ENCODE data around the gene WDR33.
"Not testable (repeated sequence)": the region's sequence is repeated elsewhere in the genome, so short reads cannot be mapped to it uniquely, and the experiment has no call there.

Gene WDR33

DNA sequence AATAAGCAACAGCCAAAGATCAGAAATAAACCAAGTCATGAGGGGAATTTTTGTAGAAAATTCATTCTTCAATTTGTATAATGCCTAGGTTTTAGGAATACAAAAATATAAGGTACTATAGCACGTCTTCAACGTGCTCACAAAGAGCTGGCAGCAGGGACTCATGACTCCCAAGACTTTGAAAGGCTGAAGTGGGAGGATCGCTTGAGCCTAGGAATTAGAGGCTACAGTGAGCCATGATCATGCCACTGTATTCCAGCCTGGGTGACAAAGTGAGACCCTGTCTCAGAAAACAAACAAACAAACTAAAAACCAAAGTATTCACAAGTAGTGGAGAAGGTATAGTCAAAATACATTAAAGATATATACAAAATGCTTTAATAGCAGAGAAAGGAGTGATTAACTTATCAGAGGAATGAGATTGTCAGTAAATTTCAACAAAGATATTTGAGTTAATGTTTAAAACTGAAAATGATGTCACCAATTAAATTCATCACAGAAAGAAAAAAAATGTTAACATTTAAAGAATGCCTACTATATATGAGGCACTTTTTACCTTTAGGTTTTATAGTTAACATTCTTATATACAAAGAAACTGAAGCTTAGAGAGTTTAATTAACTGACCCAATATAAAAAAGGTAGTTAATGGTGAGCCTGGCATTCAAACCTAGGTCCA lies 3.2 kb downstream of the WDR33 start:
- DNase-seq = no peak

DNA sequence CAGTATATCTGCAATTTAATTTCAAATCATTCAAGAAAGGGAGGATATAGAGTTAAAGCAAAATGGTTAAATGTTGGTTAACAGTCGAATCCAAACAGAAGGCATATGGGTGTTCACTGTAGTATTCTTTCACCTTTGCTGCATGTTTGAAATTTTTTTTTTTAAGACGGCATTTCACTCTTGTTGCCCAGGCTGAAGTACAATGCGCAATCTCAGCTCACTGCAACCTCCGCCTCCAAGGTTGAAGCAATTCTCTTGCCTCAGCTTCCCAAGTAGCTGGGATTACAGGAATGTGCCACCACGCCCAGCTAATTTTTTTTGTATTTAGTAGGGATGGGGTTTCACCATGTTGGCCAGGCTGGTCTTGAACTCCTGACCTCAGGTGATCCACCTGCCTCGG lies 4.1 kb downstream of the WDR33 start:
- DNase-seq = not testable (repeated sequence)

DNA sequence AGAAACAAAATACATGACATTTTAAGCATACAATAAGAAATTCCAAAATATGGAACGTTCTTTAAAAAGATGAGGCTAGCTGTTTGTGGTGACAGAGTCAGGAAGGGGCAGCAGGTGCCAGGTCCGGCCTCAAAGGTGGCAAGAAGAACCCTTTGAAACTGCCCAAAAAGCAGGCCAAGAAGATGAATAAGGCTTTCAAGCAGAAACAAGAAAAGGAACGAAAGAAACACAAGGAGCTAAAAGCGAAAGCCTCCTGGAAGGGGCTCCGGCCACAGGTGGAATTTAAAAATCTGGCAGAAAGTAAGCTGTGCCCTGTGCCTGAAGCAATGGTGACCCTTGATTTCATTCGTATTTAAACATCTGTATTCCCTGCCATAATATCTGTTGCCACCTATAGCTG lies 5.5 kb downstream of the WDR33 start:
- DNase-seq = no peak

DNA sequence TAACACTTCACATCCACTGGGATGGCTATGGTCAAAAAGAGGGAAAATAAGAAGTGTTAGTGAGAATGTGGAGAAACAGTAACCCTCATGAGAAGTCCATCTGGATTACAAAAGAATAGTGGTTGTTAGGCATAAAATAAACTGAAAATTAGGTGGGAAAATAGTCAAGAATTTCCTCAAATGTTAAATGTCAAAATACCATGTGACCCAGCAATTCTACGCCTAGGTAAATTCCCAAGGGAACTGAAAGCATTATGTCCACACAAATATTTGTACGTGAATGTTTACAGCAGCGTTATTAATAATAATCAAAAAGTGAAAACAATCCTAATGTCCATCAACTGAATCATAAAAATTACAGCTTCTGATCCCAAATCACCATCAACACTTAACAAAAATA lies 11.0 kb downstream of the WDR33 start:
- no peak for DNase-seq

DNA sequence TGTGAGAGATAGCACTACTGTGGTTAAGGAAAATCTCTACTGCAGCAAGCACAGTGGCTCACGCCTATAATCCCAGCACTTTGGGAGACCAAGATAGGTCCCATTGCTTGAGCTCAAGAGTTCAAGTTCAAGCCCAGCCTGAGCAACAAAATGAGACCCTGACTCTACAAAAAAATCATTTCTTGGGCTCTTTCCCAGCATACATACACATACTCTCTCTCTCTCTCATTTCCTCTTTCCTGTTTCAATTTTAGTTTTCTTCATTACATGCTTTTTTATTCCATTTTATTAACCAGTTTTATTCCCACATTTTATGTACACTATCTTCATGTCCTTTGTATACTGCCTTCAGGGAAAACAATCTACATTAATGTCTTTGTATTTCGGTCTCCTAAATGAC lies 14.6 kb downstream of the WDR33 start:
- no peak for DNase-seq

DNA sequence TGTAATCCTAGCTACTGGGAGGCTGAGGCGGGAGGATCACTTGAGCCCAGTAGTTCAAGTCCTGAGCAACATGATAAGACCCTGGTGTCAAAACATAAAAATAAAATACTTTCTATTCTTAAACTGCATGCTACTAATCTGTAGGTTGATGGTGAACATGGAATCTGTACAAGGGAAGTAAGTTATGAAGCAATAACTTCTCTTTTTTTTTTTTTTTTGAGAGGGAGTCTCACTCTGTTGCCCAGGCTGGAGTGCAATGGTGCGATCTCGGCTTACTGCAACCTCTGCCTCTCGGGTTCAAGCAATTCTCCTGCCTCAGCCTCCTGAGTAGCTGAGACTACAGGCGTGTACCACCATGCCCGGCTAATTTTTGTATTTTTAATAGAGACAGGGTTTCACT lies 16.1 kb downstream of the WDR33 start:
- not testable (repeated sequence) for DNase-seq

DNA sequence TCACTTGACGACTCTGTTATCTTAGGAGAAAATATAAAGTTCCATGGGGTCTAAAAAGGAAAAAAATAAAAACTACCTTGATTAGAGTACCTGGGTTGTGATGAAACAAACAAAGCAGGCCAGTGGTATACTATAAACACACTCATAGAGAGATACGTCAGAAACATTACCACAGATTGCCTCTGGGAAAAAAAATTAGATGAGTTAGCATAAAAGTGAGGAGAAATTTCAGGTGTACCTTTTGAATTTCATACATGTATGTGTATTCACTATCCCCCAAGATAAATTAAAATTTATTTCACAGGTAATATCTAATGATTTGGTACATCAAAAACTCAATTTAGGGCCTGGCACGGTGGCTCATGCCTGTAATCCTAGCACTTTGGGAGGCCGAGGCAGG lies 18.2 kb downstream of the WDR33 start:
- no peak for DNase-seq

DNA sequence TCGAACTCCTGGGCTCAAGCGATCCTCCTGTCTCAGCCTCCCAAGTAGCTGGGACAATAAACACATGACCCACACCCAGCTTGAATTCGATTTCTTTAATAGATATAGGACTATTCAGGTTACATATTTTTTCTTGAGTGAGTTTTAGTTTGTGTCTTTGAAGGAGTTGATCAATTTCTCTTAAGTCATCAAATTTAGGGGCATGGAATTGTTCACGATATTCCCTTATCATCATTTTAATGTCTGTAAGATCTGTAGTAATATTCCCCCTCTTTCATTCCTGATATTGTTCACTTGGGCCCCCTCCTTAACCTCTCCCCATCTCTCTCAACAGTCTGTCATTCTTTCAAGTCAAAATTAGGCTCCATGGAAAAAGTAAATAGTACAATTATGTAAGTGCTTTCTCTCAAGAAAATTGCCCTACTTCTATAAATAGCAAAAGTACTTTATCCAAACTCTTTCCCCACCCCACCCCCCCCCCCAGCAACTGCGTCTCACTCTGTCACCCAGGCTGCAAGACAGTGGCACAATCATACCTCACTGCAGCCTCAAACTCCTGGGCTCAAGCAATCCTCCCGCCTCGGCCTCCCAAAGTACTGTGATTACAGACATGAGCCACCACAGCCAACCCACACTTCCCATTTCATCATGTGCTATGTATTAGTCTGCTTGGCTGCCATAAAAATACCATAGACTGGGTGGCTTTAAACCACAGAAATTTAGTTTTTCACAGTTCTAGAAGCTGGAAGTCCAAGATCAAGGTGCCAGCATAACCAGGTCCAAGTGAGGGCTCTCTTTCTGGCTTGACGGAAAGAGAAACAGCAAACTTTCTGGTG lies 20.1 kb downstream of the WDR33 start:
- DNase-seq = no peak

DNA sequence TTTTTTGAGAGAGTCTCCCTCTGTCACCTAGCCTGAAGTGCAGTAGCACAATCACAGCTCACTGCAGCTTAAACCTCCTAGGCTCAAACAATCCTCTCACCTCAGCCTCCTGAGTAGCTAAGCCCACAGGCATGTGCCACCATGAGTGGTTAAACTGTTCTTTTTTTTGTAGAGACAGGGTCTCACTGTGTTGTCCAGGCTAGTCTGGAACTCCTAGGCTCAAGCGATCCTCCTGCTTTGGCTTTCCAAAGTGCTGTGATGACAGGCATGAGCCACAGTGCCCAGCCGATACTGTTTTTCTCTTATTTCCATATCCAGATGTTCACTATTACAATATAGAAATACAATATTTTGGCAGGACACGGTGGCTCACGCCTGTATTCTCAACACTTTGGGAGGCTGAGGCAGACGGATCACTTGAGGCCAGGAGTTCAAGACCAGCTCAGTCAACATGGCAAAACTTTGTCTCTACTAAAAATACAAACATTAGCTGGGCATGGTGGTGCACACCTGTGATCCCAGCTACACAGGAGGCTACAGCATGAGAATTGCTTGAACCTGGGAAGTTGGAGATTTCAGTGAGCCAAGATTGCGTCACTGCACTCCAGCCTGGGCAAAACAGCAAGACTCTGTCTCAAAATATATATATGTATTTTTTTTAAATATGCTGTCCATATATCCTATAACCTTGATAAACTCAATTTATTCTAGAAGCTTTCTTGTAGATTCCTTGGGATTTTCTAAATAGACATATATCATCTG lies 24.7 kb downstream of the WDR33 start:
- no peak for DNase-seq

DNA sequence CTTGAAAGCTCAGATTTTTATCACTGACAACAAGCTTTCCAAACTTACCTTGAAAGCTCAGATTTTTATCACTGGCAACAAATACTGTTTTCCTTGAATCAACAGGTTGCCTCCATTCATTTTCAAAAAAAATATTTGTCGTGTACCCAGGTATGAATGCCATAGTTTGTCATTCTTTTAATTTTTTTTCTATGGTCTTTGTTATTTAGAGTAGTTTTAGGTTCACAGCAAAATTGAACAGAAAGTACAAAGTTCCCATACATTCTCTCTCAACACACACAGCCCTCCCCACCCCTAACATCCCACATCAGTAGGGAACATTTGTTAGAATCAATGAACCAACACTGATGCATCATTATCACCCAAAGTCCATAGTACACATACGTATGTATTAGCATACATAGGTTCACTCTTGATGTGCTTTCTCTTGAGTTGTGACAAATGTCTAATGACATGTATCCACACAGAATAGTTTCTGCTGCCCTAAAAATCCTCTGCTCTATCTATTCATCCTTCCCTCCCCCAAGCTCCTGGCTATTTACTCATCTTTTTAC lies 25.9 kb downstream of the WDR33 start:
- DNase-seq = no peak

DNA sequence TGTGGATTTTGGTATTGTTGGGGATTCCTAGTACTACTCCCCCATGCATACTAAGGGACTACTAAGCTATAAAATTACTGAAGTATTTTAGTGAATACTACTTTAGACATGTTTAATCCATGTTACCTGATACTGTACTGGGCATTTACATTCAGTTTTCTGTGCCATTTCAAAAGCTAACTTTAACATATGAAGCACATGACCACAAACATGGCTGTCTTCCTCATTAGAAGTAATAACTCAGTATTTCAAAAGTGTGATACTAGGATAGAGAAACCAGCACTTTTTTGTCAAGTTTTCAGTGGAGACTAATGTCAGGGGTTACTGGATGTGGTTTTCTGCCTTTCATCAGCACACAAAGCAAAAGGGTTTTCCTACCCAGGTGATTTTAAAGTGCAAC lies 27.9 kb downstream of the WDR33 start:
- DNase-seq = no peak

DNA sequence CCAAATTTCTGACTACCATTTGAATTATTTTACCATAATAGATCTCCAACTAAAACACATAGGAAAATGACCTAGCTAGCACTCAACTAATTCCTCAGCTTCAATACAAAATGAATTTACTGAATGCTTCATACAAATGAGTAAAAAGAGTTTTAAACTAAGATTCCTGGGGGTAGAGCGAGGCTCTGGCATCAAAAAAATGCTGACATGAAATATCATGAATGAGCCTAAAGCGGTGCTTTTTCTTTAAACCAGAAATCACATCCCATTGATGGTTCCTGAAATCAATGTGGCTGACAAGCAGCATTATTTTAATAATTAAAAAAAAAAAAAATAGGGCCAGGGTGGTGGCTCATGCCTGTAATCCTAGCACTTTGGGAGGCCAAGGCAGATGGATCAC lies 32.1 kb downstream of the WDR33 start:
- no peak for DNase-seq

DNA sequence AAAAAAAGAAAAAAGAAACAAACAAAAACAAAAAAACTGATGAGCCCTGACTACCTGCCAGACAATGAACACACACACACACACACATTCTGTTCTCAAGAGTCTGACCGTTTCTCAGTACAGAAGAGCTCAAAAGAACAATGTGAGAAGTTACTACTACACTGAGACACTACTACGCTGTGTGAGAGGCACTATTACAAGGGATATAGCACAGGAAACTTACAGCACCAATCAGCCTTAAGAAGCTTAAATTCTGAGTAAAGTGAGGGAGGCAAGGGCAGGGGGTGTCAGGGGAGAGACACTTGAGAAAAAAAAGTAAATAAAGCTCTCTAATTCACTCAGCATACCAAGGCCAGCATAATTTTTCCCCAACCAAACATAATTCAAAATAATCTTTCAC lies 32.5 kb downstream of the WDR33 start:
- no peak for DNase-seq

DNA sequence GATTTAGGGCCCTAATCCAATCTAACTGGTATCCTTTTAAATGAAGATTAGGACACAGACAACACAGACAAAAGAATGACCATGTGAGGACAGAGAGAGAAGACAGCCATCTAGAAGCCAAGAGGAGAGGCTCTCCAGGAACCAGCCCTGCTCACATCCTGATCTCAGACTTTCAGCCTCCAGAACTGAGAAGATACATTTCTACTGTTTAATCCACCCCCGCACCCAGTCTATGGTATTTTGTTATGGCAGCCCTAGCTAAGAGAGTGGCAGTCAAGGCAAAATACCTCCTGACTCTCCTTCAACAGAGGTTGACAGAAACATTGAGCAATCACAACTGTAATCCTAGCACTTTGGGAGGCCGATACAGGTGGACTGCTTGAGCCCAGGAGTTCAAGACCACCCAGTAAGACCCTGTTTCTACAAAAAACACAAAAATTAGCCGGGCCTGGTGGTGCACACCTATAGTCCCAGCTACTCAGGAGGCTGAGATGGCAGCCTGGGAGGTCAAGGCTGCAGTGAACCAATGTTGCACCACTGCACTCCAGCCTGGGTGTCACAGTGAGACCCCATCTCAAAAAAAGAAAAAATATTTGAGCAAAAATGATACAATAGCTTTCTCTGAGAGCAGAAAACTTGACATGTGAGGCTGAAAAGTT lies 34.7 kb downstream of the WDR33 start:
- DNase-seq = no peak

DNA sequence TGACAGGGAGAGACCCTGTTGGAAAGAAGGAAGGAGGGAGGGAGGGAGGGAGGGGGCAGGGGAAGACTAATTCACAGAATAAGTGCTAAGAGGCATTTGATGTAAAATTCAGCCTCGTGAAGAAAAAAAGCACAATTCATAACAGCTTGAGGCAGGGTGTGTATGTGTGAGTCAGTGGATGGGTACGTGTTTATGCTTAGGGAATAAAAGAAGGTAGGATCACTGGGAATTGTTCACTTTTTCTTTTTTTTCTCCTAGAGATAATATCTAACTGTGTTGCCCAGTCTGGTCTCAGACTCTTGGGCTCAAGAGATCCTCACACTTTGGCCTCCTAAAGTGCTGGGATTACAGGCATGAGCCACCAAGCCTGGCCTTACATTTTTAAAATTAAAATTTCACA lies 39.2 kb downstream of the WDR33 start:
- DNase-seq = no peak

DNA sequence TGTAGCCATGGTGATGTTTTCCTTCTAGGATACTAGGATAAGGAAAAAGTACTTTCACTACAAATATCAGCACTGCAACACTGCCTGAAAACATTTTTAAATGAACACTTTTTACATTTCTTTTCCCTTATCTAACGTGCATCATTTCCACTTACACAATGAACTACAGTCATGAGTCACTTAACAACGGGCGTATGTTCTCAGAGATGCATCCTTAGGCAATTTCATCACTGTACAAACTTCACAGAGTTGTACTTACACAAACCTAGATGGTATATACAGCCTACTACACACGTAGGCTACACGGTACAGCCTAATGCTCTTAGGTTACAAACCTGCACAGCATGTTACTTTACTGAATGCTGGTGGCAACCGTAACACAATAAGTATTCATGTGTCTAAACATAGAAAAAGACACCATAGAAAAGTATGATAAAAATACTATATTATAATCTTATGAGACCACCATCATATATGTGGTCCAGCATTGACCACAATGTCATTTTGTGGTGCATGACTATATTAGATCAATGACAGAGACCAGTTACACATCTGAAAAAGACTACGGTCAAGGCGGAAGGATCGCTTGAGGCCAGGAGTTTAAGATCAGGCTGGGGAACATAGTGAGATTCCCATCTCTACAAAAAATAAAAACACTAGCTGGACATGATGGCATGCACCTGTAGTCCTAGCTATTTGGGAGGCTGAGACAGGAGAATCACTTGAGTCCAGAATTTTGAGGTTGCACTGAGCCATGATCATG lies 39.8 kb downstream of the WDR33 start:
- DNase-seq = no peak

DNA sequence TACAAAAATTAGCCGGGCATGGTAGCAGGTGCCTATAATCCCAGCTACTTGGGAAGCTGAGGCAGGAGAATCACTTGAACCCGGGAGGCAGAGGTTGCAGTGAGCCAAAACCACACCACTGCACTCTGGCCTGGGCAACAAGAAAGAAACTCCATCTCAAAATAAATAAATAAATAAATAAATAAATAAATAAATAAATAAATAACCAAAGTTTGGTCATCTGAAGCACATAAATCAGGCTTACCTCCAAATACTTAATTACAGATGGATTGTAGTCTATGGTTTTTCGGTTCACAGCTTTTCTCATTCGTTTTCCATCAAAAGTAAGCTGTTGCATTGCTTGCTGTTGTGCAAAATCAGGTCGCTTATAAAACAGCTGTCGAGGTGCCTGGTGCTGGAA lies 40.4 kb downstream of the WDR33 start:
- not testable (repeated sequence) for DNase-seq

DNA sequence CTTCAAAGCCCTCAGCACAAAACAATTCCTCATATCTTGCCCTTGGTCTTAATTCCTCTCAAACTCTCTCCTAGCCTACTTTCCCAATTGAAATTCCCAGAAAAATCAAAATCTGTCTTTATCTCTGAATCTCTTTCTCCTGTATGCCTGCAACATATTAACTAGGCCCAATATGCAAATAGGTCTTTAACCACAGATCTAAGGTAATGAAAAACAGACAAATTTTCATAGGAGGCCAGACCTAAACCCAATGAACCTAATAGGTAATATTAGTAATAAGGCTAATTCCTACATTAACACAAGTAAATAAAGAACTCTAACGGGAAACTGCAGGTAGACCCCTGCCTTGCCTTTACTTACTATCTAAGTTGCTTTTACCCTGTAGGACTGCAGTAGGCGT lies 41.4 kb downstream of the WDR33 start:
- no peak for DNase-seq

DNA sequence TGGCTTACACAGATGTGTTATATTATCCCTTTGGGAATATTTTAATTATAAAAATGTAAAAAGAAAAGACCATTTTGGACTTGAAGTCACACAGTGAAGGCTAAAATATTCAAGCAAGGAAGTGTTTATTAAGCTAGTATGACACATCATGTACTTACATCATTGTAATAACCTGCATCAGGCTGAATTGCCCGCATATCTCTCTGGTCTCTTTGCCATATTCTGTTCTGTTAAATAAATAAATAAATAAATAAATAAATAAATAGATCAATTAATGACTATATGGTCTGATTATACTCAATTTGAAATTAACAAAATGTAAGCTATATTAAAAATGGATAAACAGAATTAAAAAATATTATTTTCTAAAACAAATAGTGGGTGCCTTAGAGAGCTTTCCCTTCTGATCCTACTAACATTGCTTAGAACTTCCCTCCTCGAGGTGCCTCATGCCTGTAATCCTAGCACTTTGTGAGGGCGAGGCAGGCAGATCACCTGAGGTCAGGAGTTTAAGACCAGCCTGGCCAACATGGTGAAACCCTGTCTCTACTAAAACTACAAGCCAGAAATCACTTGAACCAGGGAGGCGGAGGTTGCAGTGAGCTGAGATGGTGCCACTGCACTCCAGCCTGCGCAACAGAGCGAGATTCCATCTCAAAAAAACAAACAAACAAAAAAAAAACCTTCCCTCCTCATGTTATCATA lies 42.0 kb downstream of the WDR33 start:
- no peak for DNase-seq

DNA sequence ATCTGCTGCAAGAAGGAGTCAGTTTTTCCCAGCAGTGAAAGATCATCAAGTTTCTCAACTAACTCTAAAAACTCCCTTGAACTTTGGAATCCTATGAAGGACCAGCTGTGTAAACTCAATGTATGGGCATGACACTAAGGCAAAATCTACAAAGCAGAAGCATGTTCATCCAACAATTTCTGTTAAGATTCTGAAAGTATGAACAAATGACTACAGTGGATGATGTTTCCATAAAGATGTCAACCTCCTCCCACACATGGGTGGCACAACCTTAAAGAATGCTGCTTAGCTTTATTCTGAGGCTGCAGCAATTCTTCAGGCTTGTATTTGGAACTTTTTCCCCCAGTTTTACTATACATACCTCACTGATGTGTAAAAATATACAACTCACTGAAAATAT lies 47.2 kb downstream of the WDR33 start:
- no peak for DNase-seq

DNA sequence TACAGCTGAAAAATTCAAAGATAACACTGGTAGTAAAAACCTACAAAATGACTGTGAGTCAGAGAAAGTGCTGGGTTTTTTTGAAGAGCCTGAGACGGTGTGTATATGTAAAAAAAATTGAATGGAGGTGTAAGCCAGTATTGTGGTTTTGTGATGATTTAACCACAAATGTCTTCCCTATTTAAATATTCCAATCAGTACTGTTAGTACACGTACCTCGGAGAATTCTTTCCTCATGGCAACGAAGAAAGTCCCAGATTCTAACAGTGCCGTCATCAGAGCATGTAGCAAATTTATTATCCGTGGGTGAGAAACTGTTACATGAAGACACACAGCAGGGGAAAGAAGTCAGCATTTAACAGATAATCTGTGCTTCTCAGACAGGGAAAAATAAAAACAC lies 48.1 kb downstream of the WDR33 start:
- no peak for DNase-seq

DNA sequence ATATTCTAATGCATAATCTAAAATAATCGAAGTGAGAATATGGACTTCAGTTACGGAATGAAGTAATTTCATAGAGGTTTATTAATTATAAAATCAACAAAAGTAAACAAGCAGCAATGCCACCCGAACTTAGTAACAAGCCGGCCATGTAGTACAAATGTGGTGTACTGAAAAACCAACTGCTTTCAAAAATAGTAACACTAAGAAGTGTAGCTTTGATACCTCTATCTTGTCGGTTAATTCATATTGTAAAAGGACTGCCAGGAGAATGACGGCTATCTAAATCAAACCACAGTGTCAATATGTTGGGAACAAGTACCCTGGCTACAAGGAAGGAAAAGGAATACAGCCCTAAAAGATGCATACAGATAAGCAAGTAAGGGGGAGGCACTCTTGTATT lies 48.5 kb downstream of the WDR33 start:
- no peak for DNase-seq
